ENCODE results near the gene PRRG1. TPM values are rescaled to one million over a fixed set of nuclear protein-coding genes. Genes with fewer than 3 reads are reported as not detected.
A peak's percentile ranks its signal among the peaks of the same experiment; 100 is the strongest.

PRRG1 gene
- total RNA-seq, 1 experiment from 2014 or later: 10.5 TPM

DNA sequence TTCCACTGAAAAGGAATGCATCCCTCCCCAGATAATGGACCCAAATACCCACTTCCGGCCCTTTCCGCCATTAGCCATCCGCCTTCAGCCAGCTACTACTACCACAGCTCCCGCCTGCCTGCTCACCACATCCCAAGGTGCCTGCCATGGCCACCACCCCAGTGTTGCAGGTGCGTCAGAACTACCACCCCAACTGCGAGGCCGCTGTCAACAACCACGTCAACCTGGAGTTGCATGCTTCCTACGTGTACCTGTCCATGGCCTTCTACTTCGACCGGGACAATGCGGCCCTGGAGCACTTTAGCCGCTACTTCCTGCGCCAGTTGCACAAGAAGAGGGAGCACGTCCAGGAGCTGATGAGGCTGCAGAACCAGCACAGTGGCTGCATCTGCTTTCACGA lies 92.2 kb downstream of the PRRG1 start:
- Mint-ChIP-seq H3K9me3 (ENCODE audit: unreplicated experiment) (no peaks in the 10 kb centered on the region), H3K27ac (ENCODE audit: low read depth, unreplicated experiment) (no peak overlapping the region), H3K27me3 (ENCODE audit: insufficient read depth, unreplicated experiment) (peaks cover 25% of the 10 kb centered on the region), H3K36me3 (ENCODE audit: insufficient read depth, unreplicated experiment) (peaks cover 18% of the 10 kb centered on the region), H3K4me3 (ENCODE audit: unreplicated experiment) (no peak overlapping the region), H3K4me1 (ENCODE audit: insufficient read depth, unreplicated experiment) (no peaks in the 10 kb centered on the region)
- BruUV-seq (replicated peaks): no TSS peak
- DNase-seq (ENCODE audit: unreplicated experiment): no peak
- ChIA-PET CTCF (no interaction called here), POLR2A (interaction anchor here (0.7 kb wide), 1 partner anchor 21 kb away, joined by 3 read pairs; no protein-coding TSS in a partner anchor)
- intact Hi-C loops (cut with micrococcal nuclease): no loop called here
- TF ChIP-seq CTCF (IDR thresholded peaks at IDR 0.05; ENCODE audit: unreplicated experiment): no peak

- BruUV-seq (replicated peaks): no TSS peak
- intact Hi-C loops (cut with micrococcal nuclease): no loop called here
- H3K27ac Mint-ChIP-seq (ENCODE audit: low read depth, unreplicated experiment): no peak overlapping the region
- CTCF ChIA-PET: no interaction called here
- H3K4me1 Mint-ChIP-seq (ENCODE audit: insufficient read depth, unreplicated experiment): no peaks in the 10 kb centered on the region
- TF ChIP-seq CTCF (IDR thresholded peaks at IDR 0.05; ENCODE audit: unreplicated experiment): no peak
- POLR2A ChIA-PET: no interaction called here
- peaks cover 13% of the 10 kb centered on the region for H3K36me3 Mint-ChIP-seq (ENCODE audit: insufficient read depth, unreplicated experiment)
- H3K4me3 Mint-ChIP-seq (ENCODE audit: unreplicated experiment): no peak overlapping the region
- H3K27me3 Mint-ChIP-seq (ENCODE audit: insufficient read depth, unreplicated experiment): peaks cover 25% of the 10 kb centered on the region
- H3K9me3 Mint-ChIP-seq (ENCODE audit: unreplicated experiment): no peaks in the 10 kb centered on the region
- no peak for DNase-seq (ENCODE audit: unreplicated experiment)
These were observed 96.0 kb downstream of the PRRG1 start for GRCh38 chrX:37445182-37445581.

DNA sequence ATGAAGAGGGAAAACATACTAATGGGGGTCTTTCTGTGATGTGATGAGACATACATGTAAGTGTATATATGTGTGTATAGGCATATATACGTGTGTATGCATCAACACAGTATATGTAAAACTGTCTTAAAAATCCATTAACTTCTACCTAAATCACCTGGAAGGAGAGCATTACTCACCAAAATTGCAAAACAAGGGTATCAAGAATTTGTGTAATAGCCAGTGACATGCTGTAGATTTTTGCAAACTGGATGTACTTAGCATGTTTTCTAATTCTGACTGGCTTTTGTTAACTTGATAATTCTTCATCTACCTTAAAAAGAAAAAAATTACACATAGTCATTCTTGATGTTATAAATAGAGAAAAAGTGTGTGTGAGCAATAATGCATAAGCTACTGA lies 104.7 kb downstream of the PRRG1 start:
- TF ChIP-seq CTCF (IDR thresholded peaks at IDR 0.05; ENCODE audit: unreplicated experiment): no peak
- BruUV-seq (replicated peaks): no TSS peak
- intact Hi-C loops (cut with micrococcal nuclease): loop anchor here (10.0 kb wide), 1 partner anchor 99 kb away; no protein-coding TSS in a partner anchor
- DNase-seq (ENCODE audit: unreplicated experiment): peak; percentile 40
- H3K27ac Mint-ChIP-seq (ENCODE audit: low read depth, unreplicated experiment): no peak overlapping the region
- H3K36me3 Mint-ChIP-seq (ENCODE audit: insufficient read depth, unreplicated experiment): peaks cover 7% of the 10 kb centered on the region
- peaks cover 23% of the 10 kb centered on the region for H3K4me1 Mint-ChIP-seq (ENCODE audit: insufficient read depth, unreplicated experiment)
- CTCF ChIA-PET: no interaction called here
- no peaks in the 10 kb centered on the region for H3K9me3 Mint-ChIP-seq (ENCODE audit: unreplicated experiment)
- H3K27me3 Mint-ChIP-seq (ENCODE audit: insufficient read depth, unreplicated experiment): no peaks in the 10 kb centered on the region
- POLR2A ChIA-PET: interaction anchor here (1.0 to 1.4 kb wide), 3 partner anchors 19 to 105 kb away, joined by 3 read pairs; partner anchors contain the start of gene PRRG1
- no peak overlapping the region for H3K4me3 Mint-ChIP-seq (ENCODE audit: unreplicated experiment)

DNA sequence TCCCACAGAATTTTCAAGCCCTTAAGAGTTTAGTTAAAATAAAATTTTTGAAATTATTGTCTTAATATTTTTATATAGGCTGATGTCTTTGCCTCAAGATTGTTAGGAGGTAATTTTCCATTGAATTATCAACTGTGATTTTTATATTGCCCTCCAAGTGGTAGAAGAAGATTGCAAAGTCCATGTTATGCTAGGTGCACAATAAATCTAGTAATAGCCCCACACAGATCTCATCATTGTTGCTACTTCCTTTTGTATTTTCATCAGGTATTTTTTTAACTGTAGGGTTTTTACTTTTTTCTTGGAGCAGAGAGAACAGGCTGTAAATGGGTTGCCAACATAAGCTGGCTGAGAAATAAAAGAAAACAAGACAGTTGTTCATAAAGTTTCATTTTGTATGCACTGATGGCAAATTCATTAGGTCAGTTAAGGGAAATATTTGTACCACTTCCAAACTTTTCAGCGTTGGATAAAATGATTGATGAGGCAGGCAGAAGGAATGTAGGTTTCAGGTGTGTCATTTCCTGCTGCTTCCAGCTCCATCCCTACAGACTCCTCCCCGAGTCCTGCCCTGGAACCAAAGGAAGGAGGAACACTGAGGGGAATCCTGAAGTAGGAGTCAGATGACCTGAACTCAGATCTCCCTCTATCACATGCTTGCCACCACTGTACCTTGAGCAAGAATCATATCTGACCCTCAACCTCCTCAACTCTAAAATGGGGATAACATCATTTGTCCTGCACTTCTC lies 105.5 kb downstream of the PRRG1 start:
- no TSS peak for BruUV-seq (replicated peaks)
- POLR2A ChIA-PET: interaction anchor here (0.6 to 1.1 kb wide), 5 partner anchors 9 to 1298 kb away, joined by 3 to 5 read pairs (median 3); partner anchors contain the start of gene PRRG1
- no peak overlapping the region for H3K4me3 Mint-ChIP-seq (ENCODE audit: unreplicated experiment)
- peaks cover 26% of the 10 kb centered on the region for H3K4me1 Mint-ChIP-seq (ENCODE audit: insufficient read depth, unreplicated experiment)
- TF ChIP-seq CTCF (IDR thresholded peaks at IDR 0.05; ENCODE audit: unreplicated experiment): no peak
- H3K9me3 Mint-ChIP-seq (ENCODE audit: unreplicated experiment): no peaks in the 10 kb centered on the region
- H3K36me3 Mint-ChIP-seq (ENCODE audit: insufficient read depth, unreplicated experiment): peaks cover 7% of the 10 kb centered on the region
- CTCF ChIA-PET: interaction anchor here (0.6 kb wide), 1 partner anchor 599 kb away, joined by 4 read pairs; no protein-coding TSS in a partner anchor
- peak overlapping the region; percentile 43 for H3K27ac Mint-ChIP-seq (ENCODE audit: low read depth, unreplicated experiment)
- DNase-seq (ENCODE audit: unreplicated experiment): peak; percentile 83
- no peaks in the 10 kb centered on the region for H3K27me3 Mint-ChIP-seq (ENCODE audit: insufficient read depth, unreplicated experiment)
- intact Hi-C loops (cut with micrococcal nuclease): loop anchor here (10.0 kb wide), 1 partner anchor 100 kb away; no protein-coding TSS in a partner anchor

Measured in MCF 10A (cell line).